Neural crest cell (in vitro differentiated cells): ENCODE measurements around the gene FBXO31. TPM values are rescaled to one million over a fixed set of nuclear protein-coding genes. Genes with fewer than 3 reads are reported as not detected.

ENCODE experiments used
- DNase-seq: peaks from one replicate; pipeline ENCODE4 v3.0.0; 2021; ENCODE audit warnings: low read depth, mixed read lengths, low spot score
- H3K27ac Mint-ChIP-seq: one replicate; pipeline ENCODE4 v1.8.0; 2021; ENCODE audit warnings: mild to moderate bottlenecking, mixed read lengths; ENCODE audit not compliant: unreplicated experiment
- H3K27me3 Mint-ChIP-seq: 2 replicates; pipeline ENCODE4 v1.8.0; 2021; ENCODE audit warnings: low read depth, mild to moderate bottlenecking, mixed read lengths
- H3K36me3 Mint-ChIP-seq: 2 replicates; pipeline ENCODE4 v1.8.0; 2021; ENCODE audit warnings: low read depth, mild to moderate bottlenecking, mixed read lengths
- H3K4me1 Mint-ChIP-seq: 2 replicates; pipeline ENCODE4 v1.8.0; 2021; ENCODE audit warnings: mixed read lengths
- H3K4me3 Mint-ChIP-seq: one replicate; pipeline ENCODE4 v1.8.0; 2021; ENCODE audit warnings: mild to moderate bottlenecking, mixed read lengths
- H3K9me3 Mint-ChIP-seq: 2 replicates; pipeline ENCODE4 v1.8.0; 2021; ENCODE audit warnings: mixed read lengths
- CTCF ChIP-seq: fragments of 200-600 bp; sonication (generic); conservative IDR thresholded peaks from 2 replicates; pipeline ENCODE4 v1.5.0; 2021; ENCODE audit warnings: antibody characterized with exemption, mild to moderate bottlenecking
- total RNA-seq: library from RNA; stranded (reverse); gene quantifications from 2 replicates; pipeline ENCODE4 v1.2.1, GENCODE V29; 2021

FBXO31 gene
- total RNA-seq, 1 donor from 2014 or later: 23.7 TPM

GRCh38 chr16:87361916-87362619 lies 21.5 kb downstream of the FBXO31 start:
- peaks cover 8% of the 10 kb centered on the region for H3K4me1 Mint-ChIP-seq
- no peaks in the 10 kb centered on the region for H3K27me3 Mint-ChIP-seq
- DNase-seq: no peak
- H3K9me3 Mint-ChIP-seq: no peaks in the 10 kb centered on the region
- no peak overlapping the region for H3K27ac Mint-ChIP-seq
- no peak for TF ChIP-seq CTCF
- peaks cover 2% of the 10 kb centered on the region for H3K36me3 Mint-ChIP-seq
- H3K4me3 Mint-ChIP-seq: no peak overlapping the region

DNA sequence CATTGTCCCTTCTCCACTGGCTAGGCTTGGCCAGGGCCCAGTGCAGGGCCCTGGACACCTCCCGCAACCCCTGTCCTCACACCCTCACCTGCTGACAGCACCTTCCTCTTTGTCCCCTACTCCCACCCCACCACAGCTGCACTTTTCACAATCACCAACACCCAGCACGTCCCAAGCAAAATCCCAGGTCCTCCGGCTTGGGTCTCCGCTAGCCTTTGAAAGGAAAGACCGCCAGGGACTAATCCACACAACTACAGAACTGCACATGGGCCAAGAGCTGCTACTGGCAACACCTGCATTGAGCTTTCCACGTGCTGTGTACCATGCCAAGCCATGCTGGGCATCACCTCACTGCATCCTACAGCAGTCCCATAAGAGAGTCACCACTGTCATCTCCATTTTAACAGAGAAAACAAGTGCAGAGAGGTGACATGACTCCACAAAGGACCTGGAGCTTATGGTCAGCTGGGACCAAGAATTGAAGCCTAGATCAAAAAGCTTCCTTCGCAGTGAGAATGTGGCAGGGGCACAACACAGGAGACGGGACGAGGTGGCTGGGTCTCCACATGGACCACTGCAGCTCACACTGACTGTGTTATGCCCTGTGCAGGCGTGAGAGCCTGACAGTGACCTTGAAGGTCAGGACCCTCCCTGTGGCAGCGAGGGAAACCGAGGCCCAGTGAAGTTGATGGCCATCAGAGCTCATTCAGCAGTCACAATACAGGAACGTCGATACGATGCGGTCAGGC lies 22.5 kb downstream of the FBXO31 start:
- H3K9me3 Mint-ChIP-seq: no peaks in the 10 kb centered on the region
- no peak overlapping the region for H3K4me3 Mint-ChIP-seq
- DNase-seq: no peak
- peaks cover 15% of the 10 kb centered on the region for H3K4me1 Mint-ChIP-seq
- peaks cover 2% of the 10 kb centered on the region for H3K36me3 Mint-ChIP-seq
- no peak for TF ChIP-seq CTCF
- no peaks in the 10 kb centered on the region for H3K27me3 Mint-ChIP-seq
- no peak overlapping the region for H3K27ac Mint-ChIP-seq

DNA sequence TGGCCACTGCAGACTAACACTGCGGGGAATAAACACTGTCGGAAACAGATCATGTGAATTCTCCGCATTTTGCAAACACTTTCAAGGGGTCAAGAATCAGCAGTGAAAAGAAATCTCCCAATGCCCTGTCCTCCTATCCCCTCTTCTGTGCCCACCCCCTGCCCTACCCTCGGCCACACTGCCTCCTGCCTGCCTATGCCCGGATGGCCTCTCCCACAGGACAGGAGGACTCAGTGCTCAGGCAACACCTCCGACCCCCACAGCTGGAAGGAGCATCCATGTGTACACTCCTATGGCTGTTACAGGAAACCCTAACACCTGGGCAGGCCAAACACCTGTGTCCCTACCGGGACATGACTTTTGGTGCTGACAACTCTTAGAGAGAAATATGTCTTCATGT lies 24.5 kb downstream of the FBXO31 start:
- Mint-ChIP-seq H3K4me1 (peaks cover 22% of the 10 kb centered on the region), H3K27ac (no peak overlapping the region), H3K4me3 (no peak overlapping the region), H3K27me3 (no peaks in the 10 kb centered on the region), H3K36me3 (peaks cover 2% of the 10 kb centered on the region), H3K9me3 (no peaks in the 10 kb centered on the region)
- TF ChIP-seq CTCF: no peak
- no peak for DNase-seq

GRCh38 chr16:87358696-87359095 lies 24.9 kb downstream of the FBXO31 start:
- Mint-ChIP-seq H3K4me3 (no peak overlapping the region), H3K4me1 (peaks cover 17% of the 10 kb centered on the region), H3K9me3 (no peaks in the 10 kb centered on the region), H3K27ac (no peak overlapping the region), H3K27me3 (no peaks in the 10 kb centered on the region), H3K36me3 (peaks cover 2% of the 10 kb centered on the region)
- DNase-seq: no peak
- no peak for TF ChIP-seq CTCF

- Mint-ChIP-seq H3K9me3 (no peaks in the 10 kb centered on the region), H3K36me3 (peaks cover 2% of the 10 kb centered on the region), H3K27ac (no peak overlapping the region), H3K4me1 (peaks cover 14% of the 10 kb centered on the region), H3K4me3 (no peak overlapping the region), H3K27me3 (no peaks in the 10 kb centered on the region)
- no peak for TF ChIP-seq CTCF
- DNase-seq: no peak
Measured at GRCh38 chr16:87358250-87358649, 25.3 kb downstream of the FBXO31 start.
